GM12891 (cell line): ENCODE data around the gene CASR.

Experiments
- POLR2A ChIP-seq: IDR thresholded peaks from 2 replicates; pipeline ENCODE4 v1.6.1; 2011; ENCODE audit warnings: low read depth, low read length, control low read depth
- POLR2AphosphoS5 ChIP-seq: IDR thresholded peaks from 2 replicates; pipeline ENCODE4 v1.6.1; 2011; ENCODE audit warnings: low read depth, low read length, control low read depth
- SPI1 ChIP-seq: IDR thresholded peaks from 2 replicates; pipeline ENCODE4 v1.6.1; 2011; ENCODE audit warnings: low read depth, low read length, control low read depth
- TAF1 ChIP-seq: IDR thresholded peaks from 2 replicates; pipeline ENCODE4 v1.6.1; 2011; ENCODE audit warnings: low read depth, low read length, control low read depth

DNA sequence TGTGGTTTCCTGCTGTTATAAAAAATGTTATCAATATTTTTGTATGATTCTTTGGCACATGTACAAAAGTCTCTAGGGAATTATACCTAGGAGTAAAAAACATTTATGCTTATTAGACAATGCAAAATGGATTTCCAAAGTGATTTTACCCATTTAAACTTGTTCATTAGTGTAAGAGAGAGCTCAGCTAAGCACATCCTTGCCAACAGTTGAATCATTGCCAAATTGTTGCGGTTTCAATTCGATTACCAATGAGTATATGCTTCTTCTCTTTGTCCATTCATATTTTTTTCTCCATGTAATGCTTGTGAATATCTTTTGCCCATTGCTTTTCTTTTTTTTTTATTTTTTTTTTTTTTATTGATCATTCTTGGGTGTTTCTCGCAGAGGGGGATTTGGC, 17.2 kb downstream of the CASR start:
- TF ChIP-seq POLR2A (no peak), SPI1 (no peak), POLR2AphosphoS5 (no peak), TAF1 (no peak)
